Measurements from ENCODE around the gene MAP2K6.
"Not testable (repeated sequence)": the region's sequence is repeated elsewhere in the genome, so short reads cannot be mapped to it uniquely, and the experiment has no call there.

Gene MAP2K6

DNA sequence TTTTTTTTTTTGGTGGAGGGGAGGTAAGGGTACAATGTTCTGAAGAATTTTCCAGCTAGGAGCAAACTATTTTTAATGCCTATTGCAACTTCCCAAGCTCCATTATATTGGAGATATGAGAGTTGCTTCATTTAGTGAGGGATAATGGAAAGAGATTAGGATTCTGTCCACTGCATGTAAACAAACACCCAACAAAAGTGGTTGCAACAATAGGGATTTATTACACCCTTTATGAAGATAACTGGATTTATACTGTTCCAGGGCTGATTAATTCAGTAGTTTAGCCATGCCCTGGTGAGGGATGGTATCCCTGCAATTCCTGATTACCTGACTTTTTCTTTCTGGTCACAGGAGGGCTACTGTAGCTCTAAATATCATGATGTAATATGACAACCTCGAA is 40.5 kb downstream of the MAP2K6 start:
- DNase-seq (ENCODE audit: low read depth in 2 of 2) = no peak

DNA sequence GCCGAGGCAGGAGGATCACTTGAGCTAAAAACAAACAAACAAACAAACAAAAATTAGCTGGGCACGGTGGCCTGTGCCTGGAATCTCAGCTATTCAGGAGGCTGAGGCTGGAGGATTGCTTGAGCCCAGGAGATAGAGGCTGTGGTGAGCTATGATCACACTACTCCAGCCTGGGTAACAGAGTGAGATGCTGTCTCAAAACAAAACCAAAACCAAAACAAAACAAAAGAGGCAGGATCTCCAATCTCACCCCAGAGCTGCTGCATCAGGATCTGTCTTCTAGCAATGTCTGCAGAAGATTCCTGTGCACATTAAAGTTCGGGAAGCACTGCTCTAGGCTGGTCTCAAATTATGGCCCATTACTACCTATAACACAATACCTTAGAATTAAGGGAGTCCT is 43.1 kb downstream of the MAP2K6 start:
- no peak for DNase-seq (ENCODE audit: low read depth in 2 of 2)

GRCh38 chr17:69460963-69461922 is 46.7 kb downstream of the MAP2K6 start:
- no peak for DNase-seq (ENCODE audit: low read depth in 2 of 2)

- no peak for DNase-seq (ENCODE audit: low read depth in 2 of 2)
Observed at GRCh38 chr17:69461951-69462369, 47.5 kb downstream of the MAP2K6 start.

DNA sequence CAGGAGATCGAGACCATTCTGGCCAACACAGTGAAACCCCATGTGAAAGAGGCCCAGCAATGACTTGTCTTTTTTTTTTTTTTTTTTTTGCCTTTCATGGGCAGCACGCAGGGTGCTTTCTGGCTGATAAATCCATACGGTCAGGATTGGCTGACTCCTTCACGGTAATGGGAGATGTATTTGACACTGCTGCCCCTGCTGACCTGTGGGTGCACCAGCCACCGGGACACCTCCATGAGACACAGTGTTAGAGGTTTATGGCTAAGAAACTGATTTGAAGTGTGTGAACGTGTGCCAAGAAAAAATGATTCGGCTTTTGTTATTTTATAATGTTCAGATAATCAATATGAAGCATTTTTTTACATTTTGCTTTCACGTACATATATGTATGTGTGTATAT is 48.4 kb downstream of the MAP2K6 start:
- no peak for DNase-seq (ENCODE audit: low read depth in 2 of 2)

DNA sequence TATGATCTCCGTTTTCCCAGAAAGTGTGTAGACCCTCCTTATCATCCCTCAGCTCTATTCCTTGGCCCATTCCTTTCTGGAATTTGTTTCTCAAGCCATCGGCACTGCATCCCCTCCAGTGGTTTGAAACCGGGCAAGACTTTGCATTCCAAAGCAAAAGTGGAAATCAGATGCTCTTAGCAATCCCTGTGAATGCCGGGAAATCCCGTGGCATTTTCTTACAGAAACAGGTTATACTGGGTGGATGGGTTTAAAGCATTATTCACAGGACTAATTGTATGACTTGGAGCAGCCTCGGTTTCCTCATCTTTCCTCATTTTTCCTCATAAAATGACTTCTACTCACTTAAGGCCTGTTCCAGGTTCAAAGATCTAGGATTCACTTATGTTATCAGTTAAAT is 52.0 kb downstream of the MAP2K6 start:
- DNase-seq (ENCODE audit: low read depth in 2 of 2) = no peak

- peak; percentile 70 to 72 for DNase-seq (ENCODE audit: low read depth in 2 of 2)
Observed at GRCh38 chr17:69466905-69467667, 52.6 kb downstream of the MAP2K6 start.

DNA sequence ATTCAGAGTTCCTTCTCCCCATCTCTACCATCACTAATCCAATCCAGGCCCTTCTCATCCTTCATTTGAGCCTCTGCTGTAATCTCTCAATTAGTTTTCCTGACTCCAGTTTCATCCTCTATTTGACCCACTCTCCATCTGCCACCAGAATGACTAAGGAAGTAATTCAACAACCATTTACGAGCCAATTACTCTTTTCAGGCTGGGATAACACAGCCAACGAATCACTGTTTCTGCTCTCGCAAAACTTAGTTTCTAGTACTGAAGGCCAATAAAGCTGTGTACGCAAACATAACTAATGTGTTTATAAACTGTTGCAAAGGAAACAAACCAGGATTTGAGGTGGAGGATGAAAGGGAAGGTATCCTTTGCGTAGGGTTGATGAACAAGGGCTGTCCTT is 53.7 kb downstream of the MAP2K6 start:
- no peak for DNase-seq (ENCODE audit: low read depth in 2 of 2)

- no peak for DNase-seq (ENCODE audit: low read depth in 2 of 2)
Observed at GRCh38 chr17:69470702-69471101, 56.2 kb downstream of the MAP2K6 start.

DNA sequence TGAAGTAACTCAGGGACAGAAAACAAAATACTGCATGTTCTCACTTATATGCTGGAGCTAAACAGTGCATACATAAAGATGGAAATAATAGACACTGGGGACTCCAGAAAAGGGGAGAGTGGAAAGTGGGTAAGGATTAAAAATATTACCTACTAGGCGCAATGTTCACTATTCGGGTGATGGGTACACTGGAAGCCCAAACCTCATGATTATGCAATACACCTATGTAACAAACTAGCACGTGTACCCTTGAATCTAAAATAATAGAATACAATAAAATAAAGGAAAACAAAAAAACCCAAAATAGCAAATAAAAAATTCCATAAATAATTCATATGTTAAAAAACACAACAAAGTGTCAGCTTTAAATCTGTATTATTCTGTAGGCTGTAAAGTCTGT is 56.9 kb downstream of the MAP2K6 start:
- DNase-seq (ENCODE audit: low read depth in 2 of 2) = no peak

- DNase-seq (ENCODE audit: low read depth in 2 of 2) = peak; percentile 23 to 33
Observed at GRCh38 chr17:69473841-69474831, 59.6 kb downstream of the MAP2K6 start.

DNA sequence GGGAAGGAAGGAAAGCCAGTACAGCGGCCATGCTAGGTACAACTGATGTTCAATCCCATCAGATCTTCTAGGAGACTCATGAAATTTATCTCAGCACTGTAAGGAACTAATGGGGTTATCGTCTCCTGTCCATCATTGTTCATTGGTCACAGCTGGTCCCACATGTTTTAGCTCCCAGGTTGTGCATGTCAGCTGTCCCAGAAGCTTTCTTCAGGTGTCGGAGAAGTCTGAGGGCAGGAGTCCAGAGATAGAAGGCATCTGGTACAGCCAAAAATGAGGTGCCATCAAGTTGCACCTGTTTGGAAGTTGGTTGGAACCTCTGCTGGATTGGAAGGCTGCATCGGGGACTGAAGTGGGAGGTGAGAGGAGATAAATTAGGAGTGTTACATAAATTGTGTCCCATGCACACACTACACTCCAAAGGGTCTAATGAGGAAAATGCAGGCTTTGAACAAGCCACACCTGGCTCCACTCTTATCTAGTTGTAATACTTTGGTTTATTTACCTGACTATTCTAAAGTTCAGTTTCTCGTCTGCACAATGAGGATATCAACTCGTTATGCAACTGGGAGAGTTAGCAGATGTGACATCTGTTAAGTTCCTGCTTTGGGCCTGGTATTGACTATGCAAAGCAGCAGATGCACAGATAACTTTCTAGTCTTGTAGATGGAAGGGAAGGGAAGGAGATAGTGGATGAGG is 62.9 kb downstream of the MAP2K6 start:
- no peak for DNase-seq (ENCODE audit: low read depth in 2 of 2)

- DNase-seq (ENCODE audit: low read depth in 2 of 2) = no peak
Observed at GRCh38 chr17:69477903-69478266, 63.4 kb downstream of the MAP2K6 start.

- DNase-seq (ENCODE audit: low read depth in 2 of 2) = no peak
Observed at GRCh38 chr17:69478916-69479315, 64.4 kb downstream of the MAP2K6 start.

GRCh38 chr17:69479756-69480155 is 65.3 kb downstream of the MAP2K6 start:
- DNase-seq (ENCODE audit: low read depth in 2 of 2) = not testable (repeated sequence)

DNA sequence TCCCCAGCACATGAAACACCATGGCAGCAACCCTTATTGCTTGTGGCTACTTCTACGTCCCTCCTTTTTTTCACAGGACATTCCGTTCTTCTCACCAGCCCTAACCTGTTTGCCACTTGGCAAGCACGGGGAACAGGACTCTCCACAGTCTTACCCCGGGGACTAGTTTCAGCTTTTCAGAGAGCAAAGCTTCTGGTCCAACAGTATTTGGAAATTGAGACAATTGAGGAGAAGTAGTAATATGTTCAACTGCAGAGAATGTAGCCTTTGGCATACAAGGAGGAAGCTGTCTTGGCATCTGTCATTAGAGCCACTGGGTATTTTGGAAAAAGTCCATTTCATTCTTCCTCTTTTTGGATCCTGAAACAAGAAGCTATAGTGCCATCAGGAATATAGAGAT is 65.7 kb downstream of the MAP2K6 start:
- no peak for DNase-seq (ENCODE audit: low read depth in 2 of 2)

DNA sequence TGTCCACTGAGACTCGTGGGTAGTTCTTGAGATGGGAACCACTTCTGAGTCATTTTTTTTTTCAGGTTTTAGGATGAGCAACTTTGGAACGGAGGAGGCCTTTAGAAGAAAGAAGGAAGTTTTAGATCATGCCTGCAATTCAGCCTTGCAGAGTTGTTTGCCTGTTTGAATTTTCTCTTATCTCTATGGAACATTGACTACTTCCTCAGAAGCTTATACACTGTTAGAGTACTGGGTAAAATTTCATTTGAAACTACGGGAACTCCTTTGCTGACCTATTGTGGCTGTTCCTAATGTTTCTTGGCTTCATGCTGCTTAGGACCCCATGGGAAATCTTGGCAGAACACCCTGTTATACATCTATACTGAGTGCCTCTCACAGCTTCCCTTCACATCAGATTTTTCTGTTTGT is 70.8 kb downstream of the MAP2K6 start:
- no peak for DNase-seq (ENCODE audit: low read depth in 2 of 2)

DNA sequence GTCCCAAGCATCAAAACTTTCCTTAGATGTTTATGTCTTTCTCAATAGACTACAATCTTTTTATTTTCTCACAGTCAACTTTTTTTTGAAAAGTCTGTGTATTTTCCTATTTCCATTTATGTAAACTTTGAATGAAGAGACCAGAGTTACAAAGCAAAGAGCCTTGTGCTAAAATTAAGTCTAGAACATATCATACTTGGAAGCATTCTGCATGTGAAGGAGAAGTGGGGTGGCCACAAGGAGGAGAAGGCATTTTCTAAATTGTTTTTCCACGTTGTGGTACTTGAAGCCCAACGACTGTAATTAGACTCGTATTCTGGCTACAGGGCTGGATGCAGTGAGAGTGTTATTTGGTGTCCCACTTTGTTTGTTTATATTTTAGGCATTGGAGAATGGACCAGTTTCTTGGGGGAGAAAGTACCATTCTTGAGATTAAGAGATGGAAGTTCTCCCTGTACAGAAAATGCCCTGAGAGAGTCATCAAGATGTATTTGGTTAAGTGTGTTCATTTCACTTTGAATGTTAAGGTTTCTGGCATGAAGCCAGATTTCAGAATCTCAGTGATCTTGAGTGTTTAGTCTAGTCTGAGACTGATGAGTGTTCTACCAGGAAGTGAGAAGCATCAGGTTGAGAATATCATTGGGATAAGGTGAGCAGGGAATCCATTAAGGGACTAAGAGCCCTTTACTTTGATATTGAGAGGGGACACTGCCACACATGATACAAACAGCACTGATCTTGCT is 71.6 kb downstream of the MAP2K6 start:
- DNase-seq (ENCODE audit: low read depth in 2 of 2) = no peak

- DNase-seq (ENCODE audit: low read depth in 2 of 2) = no peak
Observed at GRCh38 chr17:69486779-69487637, 72.5 kb downstream of the MAP2K6 start.

All from fibroblast of skin of left biceps (primary cell).